Heart left ventricle (tissue), 13 donors: ENCODE results near the gene PIGM.

ENCODE experiments used
- POLR2A ChIP-seq, 2 donors: fragments of 450-650 bp; IDR thresholded peaks; one replicate each; pipeline ENCODE4 v1.6.1; 2017; ENCODE audit warnings: antibody characterized with exemption in 2 of 2, mild to moderate bottlenecking in 2 of 2, moderate library complexity in 2 of 2
- TF ChIP-seq, protein P1 (sequence below), 12 donors: fragments of 200-600 bp; sonication (generic) in 4 of 12; IDR thresholded peaks; one replicate each; pipeline versions ENCODE4 v1.5.0 to v1.8.0; 2018 to 2022; ENCODE audit warnings: antibody characterized with exemption in 12 of 12, mild to moderate bottlenecking in 5 of 12
- donor health status: ischemic (EF 13 %, LVEDD 7.1; RV severe dilation, severe dysfunction).
- donor health status: DM: no; HTN: yes; CAD: no.
- donor health status: DM: no; HTN: no; CAD: no.
- donor health status: ischemic (EF 25% LVEDD 6.9; RV normal size, moderate dysfunction).
- donor health status: ischemic (EF 25% LVEDD 5.7; RV mildly dilated, moderate dysfunction).
- donor health status: ischemic (EF 35%, LVEDD 5.7; RV mildly dilated, moderate dysfunction).
- donor health status: nonischemic (EF 11% LVEDD 7.7; RV severe dilation, severe dysfunction).
- donor health status: DM: yes; HTN: yes; CAD: no.
- donor health status: PGD.
- donor health status: ischemic (EF 29% LVEDD 5.4; RV normal size, mild dysfunction).
- donor health status: nonischemic (EF 23%, LVEDD 6.1; RV moderate dilation, normal function).

- TF ChIP-seq, protein P1, sequence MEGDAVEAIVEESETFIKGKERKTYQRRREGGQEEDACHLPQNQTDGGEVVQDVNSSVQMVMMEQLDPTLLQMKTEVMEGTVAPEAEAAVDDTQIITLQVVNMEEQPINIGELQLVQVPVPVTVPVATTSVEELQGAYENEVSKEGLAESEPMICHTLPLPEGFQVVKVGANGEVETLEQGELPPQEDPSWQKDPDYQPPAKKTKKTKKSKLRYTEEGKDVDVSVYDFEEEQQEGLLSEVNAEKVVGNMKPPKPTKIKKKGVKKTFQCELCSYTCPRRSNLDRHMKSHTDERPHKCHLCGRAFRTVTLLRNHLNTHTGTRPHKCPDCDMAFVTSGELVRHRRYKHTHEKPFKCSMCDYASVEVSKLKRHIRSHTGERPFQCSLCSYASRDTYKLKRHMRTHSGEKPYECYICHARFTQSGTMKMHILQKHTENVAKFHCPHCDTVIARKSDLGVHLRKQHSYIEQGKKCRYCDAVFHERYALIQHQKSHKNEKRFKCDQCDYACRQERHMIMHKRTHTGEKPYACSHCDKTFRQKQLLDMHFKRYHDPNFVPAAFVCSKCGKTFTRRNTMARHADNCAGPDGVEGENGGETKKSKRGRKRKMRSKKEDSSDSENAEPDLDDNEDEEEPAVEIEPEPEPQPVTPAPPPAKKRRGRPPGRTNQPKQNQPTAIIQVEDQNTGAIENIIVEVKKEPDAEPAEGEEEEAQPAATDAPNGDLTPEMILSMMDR (IDR thresholded peaks at IDR 0.05) = no peak
- TF ChIP-seq POLR2A (IDR thresholded peaks at IDR 0.05) = no peak
These were observed 16.5 kb upstream of the PIGM start for GRCh38 chr1:160048335-160048734.
